ENCODE results near the gene BHLHE23. TPM values are rescaled to one million over a fixed set of nuclear protein-coding genes. Genes with fewer than 3 reads are reported as not detected.
A peak's percentile ranks its signal among the peaks of the same experiment; 100 is the strongest.

BHLHE23 gene
- total RNA-seq, 2 experiments from 2014 or later: not detected

DNA sequence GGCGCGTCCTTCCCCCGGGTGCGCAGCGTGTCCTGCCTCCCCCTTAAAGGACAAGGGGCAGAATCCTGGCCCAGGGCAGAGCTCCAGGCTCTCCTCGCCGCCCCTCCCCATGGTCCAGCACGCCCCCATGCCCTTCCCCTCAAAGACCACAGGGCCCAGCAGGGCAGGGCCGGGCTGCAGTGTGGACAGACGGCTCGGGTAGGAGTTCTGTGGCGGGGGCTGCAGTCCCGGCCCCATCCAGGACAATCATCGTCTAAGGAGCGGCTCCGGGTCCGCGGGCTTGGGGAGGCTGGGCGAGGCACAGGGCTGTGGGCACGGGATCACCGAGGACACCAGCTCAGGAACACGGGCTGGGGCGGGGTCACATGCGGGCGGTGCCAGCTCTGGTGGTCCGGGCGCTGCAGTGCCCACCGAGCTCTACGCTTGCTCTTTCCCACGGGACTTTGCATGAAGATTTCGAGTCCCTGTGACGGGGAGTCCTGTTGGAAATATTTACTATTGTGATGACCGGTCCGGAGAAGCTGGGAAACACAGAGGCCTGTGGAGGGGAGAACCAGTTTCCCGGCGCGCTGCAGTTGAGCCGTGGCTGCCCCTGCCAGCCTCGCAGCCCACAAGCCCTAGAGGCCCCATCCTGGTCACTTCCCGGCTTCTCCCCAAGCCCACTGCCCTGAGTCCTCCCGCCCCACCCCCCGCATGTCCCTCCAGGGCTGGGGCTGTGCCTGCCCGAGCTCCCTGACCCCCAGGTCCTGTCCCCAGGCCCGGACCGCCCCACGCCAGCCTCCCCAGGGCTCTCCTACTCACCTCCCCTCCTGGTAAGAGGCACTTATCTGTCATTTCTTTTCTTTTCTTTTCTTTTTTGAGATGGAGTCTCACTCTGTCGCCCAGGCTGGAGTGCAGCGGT is 33.7 kb downstream of the BHLHE23 start:
- Histone ChIP-seq H3K9me3 (ENCODE audit: low read length) (no peaks in the 10 kb centered on the region), H3K4me1 (ENCODE audit: insufficient read depth, low read length, poor library complexity, severe bottlenecking) (peaks cover 10% of the 10 kb centered on the region), H3K9me2 (ENCODE audit: insufficient read depth, low read length) (no peaks in the 10 kb centered on the region), H2AFZ (ENCODE audit: low read length) (no peak overlapping the region), H3K79me2 (ENCODE audit: insufficient read depth, low read depth, low read length) (no peaks in the 10 kb centered on the region), H3K36me3 (ENCODE audit: insufficient read depth, low read length) (no peaks in the 10 kb centered on the region), H3K4me3 (ENCODE audit: low read depth, low read length, poor library complexity, severe bottlenecking) (no peak overlapping the region), H4K20me1 (ENCODE audit: insufficient read depth, low read length) (no peaks in the 10 kb centered on the region), H3K4me2 (ENCODE audit: low read length) (peak overlapping the region; percentile 60), H3K27ac (ENCODE audit: low read depth, low read length, poor library complexity, severe bottlenecking) (no peak overlapping the region)
- no peak for DNase-seq (ENCODE audit: low spot score)
- intact Hi-C loops (cut with micrococcal nuclease; ENCODE audit: unreplicated experiment): loop anchor here (1.0 kb wide), 2 partner anchors 36 to 73 kb away; no protein-coding TSS in a partner anchor
- POLR2A ChIA-PET: no interaction called here
- CTCF ChIA-PET (ENCODE audit: unreplicated experiment): no interaction called here
- no TSS peak for BruUV-seq (replicated peaks)
- TF ChIP-seq EZH2phosphoT487 (IDR thresholded peaks at IDR 0.05; ENCODE audit: borderline replicate concordance, low read depth, low read length): no peak
- TF ChIP-seq, protein P1, sequence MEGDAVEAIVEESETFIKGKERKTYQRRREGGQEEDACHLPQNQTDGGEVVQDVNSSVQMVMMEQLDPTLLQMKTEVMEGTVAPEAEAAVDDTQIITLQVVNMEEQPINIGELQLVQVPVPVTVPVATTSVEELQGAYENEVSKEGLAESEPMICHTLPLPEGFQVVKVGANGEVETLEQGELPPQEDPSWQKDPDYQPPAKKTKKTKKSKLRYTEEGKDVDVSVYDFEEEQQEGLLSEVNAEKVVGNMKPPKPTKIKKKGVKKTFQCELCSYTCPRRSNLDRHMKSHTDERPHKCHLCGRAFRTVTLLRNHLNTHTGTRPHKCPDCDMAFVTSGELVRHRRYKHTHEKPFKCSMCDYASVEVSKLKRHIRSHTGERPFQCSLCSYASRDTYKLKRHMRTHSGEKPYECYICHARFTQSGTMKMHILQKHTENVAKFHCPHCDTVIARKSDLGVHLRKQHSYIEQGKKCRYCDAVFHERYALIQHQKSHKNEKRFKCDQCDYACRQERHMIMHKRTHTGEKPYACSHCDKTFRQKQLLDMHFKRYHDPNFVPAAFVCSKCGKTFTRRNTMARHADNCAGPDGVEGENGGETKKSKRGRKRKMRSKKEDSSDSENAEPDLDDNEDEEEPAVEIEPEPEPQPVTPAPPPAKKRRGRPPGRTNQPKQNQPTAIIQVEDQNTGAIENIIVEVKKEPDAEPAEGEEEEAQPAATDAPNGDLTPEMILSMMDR (conservative IDR thresholded peaks at IDR 0.05; ENCODE audit: low read length): no peak

- H3K36me3 ChIP-seq (ENCODE audit: insufficient read depth, low read length): no peaks in the 10 kb centered on the region
- no peak overlapping the region for H2AFZ ChIP-seq (ENCODE audit: low read length)
Observed at GRCh38 chr20:62971950-62972844, 34.6 kb downstream of the BHLHE23 start.

More at GRCh38 chr20:62971950-62972844, 34.6 kb downstream of the BHLHE23 start:
- H3K27ac ChIP-seq (ENCODE audit: low read depth, low read length, poor library complexity, severe bottlenecking): no peak overlapping the region
- no peak overlapping the region for H3K4me3 ChIP-seq (ENCODE audit: low read depth, low read length, poor library complexity, severe bottlenecking)
- intact Hi-C loops (cut with micrococcal nuclease; ENCODE audit: unreplicated experiment): loop anchor here (1.0 kb wide), 2 partner anchors 37 to 72 kb away; no protein-coding TSS in a partner anchor
- no peaks in the 10 kb centered on the region for H3K79me2 ChIP-seq (ENCODE audit: insufficient read depth, low read depth, low read length)
- H4K20me1 ChIP-seq (ENCODE audit: insufficient read depth, low read length): no peaks in the 10 kb centered on the region
- peak overlapping the region; percentile 60 for H3K4me2 ChIP-seq (ENCODE audit: low read length)
- no peaks in the 10 kb centered on the region for H3K9me3 ChIP-seq (ENCODE audit: low read length)
- TF ChIP-seq EZH2phosphoT487 (IDR thresholded peaks at IDR 0.05; ENCODE audit: borderline replicate concordance, low read depth, low read length): no peak
- TF ChIP-seq, protein P1 (conservative IDR thresholded peaks at IDR 0.05; ENCODE audit: low read length): peak; percentile 84
- no TSS peak for BruUV-seq (replicated peaks)
- peak; percentile 82 for DNase-seq (ENCODE audit: low spot score)
- peaks cover 1% of the 10 kb centered on the region for H3K4me1 ChIP-seq (ENCODE audit: insufficient read depth, low read length, poor library complexity, severe bottlenecking)
- no peaks in the 10 kb centered on the region for H3K9me2 ChIP-seq (ENCODE audit: insufficient read depth, low read length)
- ChIA-PET CTCF (ENCODE audit: unreplicated experiment) (interaction anchor here (0.7 kb wide), 1 partner anchor 762 kb away, joined by 3 read pairs; no protein-coding TSS in a partner anchor), POLR2A (no interaction called here)

All from OCI-LY7 (cell line).